IMR-90 (cell line): ENCODE data around the gene PI16.

Source experiments
- BHLHE40 ChIP-seq: fragments of 150-350 bp; IDR thresholded peaks from 2 replicates; pipeline ENCODE4 v1.6.1; 2016; ENCODE audit warnings: mild to moderate bottlenecking, low read depth, low read length
- CHD1 ChIP-seq: IDR thresholded peaks from 2 replicates; pipeline ENCODE4 v1.6.1; 2012; ENCODE audit warnings: low read depth, low read length, improper control_type of control experiment
- CTCF ChIP-seq: conservative IDR thresholded peaks from 2 replicates; pipeline ENCODE4 v1.5.1; 2012; ENCODE audit warnings: mild to moderate bottlenecking, low read depth, low read length, improper control_type of control experiment
- FOS ChIP-seq: fragments of 150-350 bp; IDR thresholded peaks from 2 replicates; pipeline ENCODE4 v1.6.1; 2016; ENCODE audit warnings: low read depth, low read length
- MAZ ChIP-seq: IDR thresholded peaks from 2 replicates; pipeline ENCODE4 v1.6.1; 2012; ENCODE audit warnings: low read depth, mild to moderate bottlenecking, low read length, improper control_type of control experiment, moderate library complexity, borderline replicate concordance
- POLR2A ChIP-seq: IDR thresholded peaks from 2 replicates; pipeline ENCODE4 v1.6.1; 2012; ENCODE audit warnings: mild to moderate bottlenecking, low read depth, low read length
- RAD21 ChIP-seq: IDR thresholded peaks from 2 replicates; pipeline ENCODE4 v1.6.1; 2012; ENCODE audit warnings: low read length, improper control_type of control experiment

- TF ChIP-seq CTCF (no peak), BHLHE40 (no peak), POLR2A (no peak), RAD21 (no peak), FOS (no peak), CHD1 (no peak), MAZ (no peak)
These were observed 19.6 kb upstream of the PI16 start for GRCh38 chr6:36934901-36935300.
